ENCODE results near the gene MAEL. TPM values are rescaled to one million over a fixed set of nuclear protein-coding genes. Genes with fewer than 3 reads are reported as not detected.
A peak's percentile ranks its signal among the peaks of the same experiment; 100 is the strongest.

The MAEL gene
- 0.41 TPM in 1 of 2 replicates, not detected in the other for total RNA-seq (ENCODE audit: low replicate concordance)
- long read RNA-seq, result 0 reads

GRCh38 chr1:166988974-166989515, at the start of gene MAEL:
MAEL (plus strand) TSS chr1:166989280; CDS start chr1:166989353, 73 bp downstream.
- DNase-seq (ENCODE audit: extremely low spot score, unreplicated experiment), result no peak
- H3K27me3 Mint-ChIP-seq, result peaks cover 14% of the 10 kb centered on the region
- no peak within 1 kb of the TSS for H3K4me3 Mint-ChIP-seq

GRCh38 chr1:166939741-166940375, 49.2 kb upstream of the MAEL start:
- Mint-ChIP-seq H3K36me3 (no peaks in the 10 kb centered on the region), H3K4me3 (no peak overlapping the region), H3K9me3 (no peaks in the 10 kb centered on the region), H3K27me3 (peaks cover 24% of the 10 kb centered on the region), H3K27ac (no peak overlapping the region), H3K4me1 (ENCODE audit: unreplicated experiment) (no peaks in the 10 kb centered on the region)
- no peak for TF ChIP-seq CTCF (conservative IDR thresholded peaks at IDR 0.05)
- no peak for DNase-seq (ENCODE audit: extremely low spot score, unreplicated experiment)

More at GRCh38 chr1:166988974-166989515, at the start of gene MAEL:
- H3K36me3 Mint-ChIP-seq, result no peaks in the 10 kb centered on the region
- H3K4me1 Mint-ChIP-seq (ENCODE audit: unreplicated experiment), result no peaks in the 10 kb centered on the region
- TF ChIP-seq CTCF (conservative IDR thresholded peaks at IDR 0.05), result no peak
- no peak within 1 kb of the TSS for H3K27ac Mint-ChIP-seq
- H3K9me3 Mint-ChIP-seq, result no peaks in the 10 kb centered on the region

GRCh38 chr1:166944186-166944967, 44.7 kb upstream of the MAEL start:
- Mint-ChIP-seq H3K9me3 (no peaks in the 10 kb centered on the region), H3K4me3 (no peak overlapping the region), H3K27me3 (peaks cover 54% of the 10 kb centered on the region), H3K27ac (no peak overlapping the region), H3K36me3 (no peaks in the 10 kb centered on the region), H3K4me1 (ENCODE audit: unreplicated experiment) (peaks cover 5% of the 10 kb centered on the region)
- no peak for TF ChIP-seq CTCF (conservative IDR thresholded peaks at IDR 0.05)
- no peak for DNase-seq (ENCODE audit: extremely low spot score, unreplicated experiment)

DNA sequence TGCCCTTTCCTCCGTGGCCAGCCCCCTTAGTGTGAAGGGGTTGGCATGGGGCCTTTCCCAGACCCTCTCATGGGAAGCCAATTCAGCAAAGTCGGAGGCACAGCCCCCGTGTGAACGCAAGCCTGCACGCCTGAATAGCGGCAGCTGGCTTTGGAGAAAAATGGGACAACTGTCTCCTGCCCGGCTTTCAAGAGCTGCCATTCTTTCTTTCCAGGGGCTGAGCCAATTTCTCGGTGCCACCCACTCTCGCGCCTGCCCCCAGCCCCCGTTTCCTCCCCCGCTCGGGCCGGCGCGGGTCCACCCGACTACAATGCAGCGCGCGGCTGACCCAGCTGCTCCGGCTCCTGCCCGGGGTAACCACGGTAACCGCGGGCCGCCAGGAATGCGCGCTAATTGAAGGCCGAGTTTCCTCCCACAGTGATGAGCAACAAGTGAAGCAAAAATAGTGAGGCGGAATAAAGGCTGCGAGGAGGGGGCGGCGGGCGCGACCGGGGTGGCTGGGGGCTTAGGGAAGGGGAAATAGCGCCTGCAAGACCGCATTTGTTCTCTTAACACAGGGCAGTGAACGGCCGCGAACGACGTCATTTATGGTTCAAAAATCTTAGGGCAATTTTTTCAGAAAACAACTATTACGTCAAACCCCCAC, 41.6 kb upstream of the MAEL start:
- H3K27ac Mint-ChIP-seq, result no peak overlapping the region
- no peak for TF ChIP-seq CTCF (conservative IDR thresholded peaks at IDR 0.05)
- no peaks in the 10 kb centered on the region for H3K9me3 Mint-ChIP-seq
- peaks cover 75% of the 10 kb centered on the region for H3K27me3 Mint-ChIP-seq
- no peaks in the 10 kb centered on the region for H3K36me3 Mint-ChIP-seq
- peak overlapping the region; percentile 80 for H3K4me3 Mint-ChIP-seq
- peak; percentile 84 for DNase-seq (ENCODE audit: extremely low spot score, unreplicated experiment)
- H3K4me1 Mint-ChIP-seq (ENCODE audit: unreplicated experiment), result peaks cover 17% of the 10 kb centered on the region

GRCh38 chr1:166948856-166949350, 40.2 kb upstream of the MAEL start:
- H3K27ac Mint-ChIP-seq, result no peak overlapping the region
- no peaks in the 10 kb centered on the region for H3K36me3 Mint-ChIP-seq
- no peak for TF ChIP-seq CTCF (conservative IDR thresholded peaks at IDR 0.05)
- peaks cover 3% of the 10 kb centered on the region for H3K9me3 Mint-ChIP-seq
- no peak for DNase-seq (ENCODE audit: extremely low spot score, unreplicated experiment)
- H3K4me3 Mint-ChIP-seq, result no peak overlapping the region
- peaks cover 17% of the 10 kb centered on the region for H3K4me1 Mint-ChIP-seq (ENCODE audit: unreplicated experiment)
- H3K27me3 Mint-ChIP-seq, result peaks cover 80% of the 10 kb centered on the region

Measured in type B pancreatic cell (in vitro differentiated cells).